ENCODE measurements around the gene THBS1.

Gene THBS1

GRCh38 chr15:39638041-39638440 is 57.2 kb downstream of the THBS1 start:
- DNase-seq (ENCODE audit: low spot score): no peak

- no peak for DNase-seq (ENCODE audit: low spot score)
Observed at GRCh38 chr15:39639037-39639436, 58.2 kb downstream of the THBS1 start.

- no peak for DNase-seq (ENCODE audit: low spot score)
Observed at GRCh38 chr15:39640665-39641064, 59.8 kb downstream of the THBS1 start.

GRCh38 chr15:39641191-39641889 is 60.5 kb downstream of the THBS1 start:
- DNase-seq (ENCODE audit: low spot score): no peak

- DNase-seq (ENCODE audit: low spot score): no peak
Observed at GRCh38 chr15:39642011-39642640, 61.2 kb downstream of the THBS1 start.

GRCh38 chr15:39643727-39644126 is 62.8 kb downstream of the THBS1 start:
- no peak for DNase-seq (ENCODE audit: low spot score)

GRCh38 chr15:39644136-39644535 is 63.3 kb downstream of the THBS1 start:
- DNase-seq (ENCODE audit: low spot score): no peak

- no peak for DNase-seq (ENCODE audit: low spot score)
Observed at GRCh38 chr15:39645138-39645975, 64.5 kb downstream of the THBS1 start.

- no peak for DNase-seq (ENCODE audit: low spot score)
Observed at GRCh38 chr15:39645976-39646257, 65.0 kb downstream of the THBS1 start.

- DNase-seq (ENCODE audit: low spot score): no peak
Observed at GRCh38 chr15:39646425-39646824, 65.5 kb downstream of the THBS1 start.
